ENCODE results near the gene ASS1.

The ASS1 gene

GRCh38 chr9:130423272-130423671, 21.5 kb upstream of the ASS1 start:
- Histone ChIP-seq H2BK15ac (ENCODE audit: low read depth, poor library complexity, severe bottlenecking) (no peak overlapping the region), H3K23ac (ENCODE audit: low read length in 2 of 2) (no peak overlapping the region), H2AK5ac (ENCODE audit: low read length, severe bottlenecking) (no peak overlapping the region), H3K36me3 (ENCODE audit: control insufficient read depth in 1 of 2, insufficient read depth in 2 of 2, low read depth in 1 of 2, low read length in 2 of 2) (no peaks in the 10 kb centered on the region), H4K8ac (ENCODE audit: low read length) (no peak overlapping the region), H2BK12ac (ENCODE audit: low read length in 2 of 2) (peak overlapping the region in 1 of 2 experiments; percentile 51), H3K27me3 (ENCODE audit: control insufficient read depth in 1 of 2, insufficient read depth in 1 of 2, low read length in 2 of 2) (peaks cover 0 to 56% of the 10 kb centered on the region in 2 experiments), H3K27ac (ENCODE audit: low read length, poor library complexity, severe bottlenecking) (no peak overlapping the region), H4K91ac (ENCODE audit: low read length) (no peak overlapping the region), H2BK5ac (ENCODE audit: low read depth, low read length, poor library complexity, severe bottlenecking) (no peak overlapping the region), H3K4me3 (ENCODE audit: insufficient read depth in 1 of 2, low read depth in 1 of 2, low read length in 2 of 2) (no peak overlapping the region), H2AFZ (ENCODE audit: low read depth, low read length) (no peak overlapping the region), H3K4ac (ENCODE audit: low read depth in 1 of 2, low read length in 2 of 2) (no peak overlapping the region), H3K79me1 (replicated peaks; ENCODE audit: low read length, poor library complexity, severe bottlenecking) (no peaks in the 10 kb centered on the region), H3K4me2 (ENCODE audit: low read length, poor library complexity, severe bottlenecking) (no peak overlapping the region), H3K4me1 (ENCODE audit: control insufficient read depth, insufficient read depth, low read depth, low read length) (peaks cover 46% of the 10 kb centered on the region), H2BK120ac (ENCODE audit: low read depth, low read length) (no peak overlapping the region), H3K14ac (ENCODE audit: low read length in 2 of 2) (peak overlapping the region in 1 of 2 experiments; percentile 61), H3K18ac (ENCODE audit: low read depth in 1 of 2, low read length in 2 of 2) (peak overlapping the region in 1 of 2 experiments; percentile 18), H3K9ac (ENCODE audit: low read length) (no peak overlapping the region), H3K9me3 (ENCODE audit: control insufficient read depth, low read length) (no peaks in the 10 kb centered on the region)
- WGBS = 62% methylated on average over 8 of the region's 8 CpGs
- peak; percentile 40 for DNase-seq

GRCh38 chr9:130424595-130425454, 19.9 kb upstream of the ASS1 start:
- H2AFZ ChIP-seq (ENCODE audit: low read depth, low read length) = no peak overlapping the region
- 96% methylated on average over 22 of the region's 24 CpGs for WGBS
- DNase-seq = no peak
- no peak overlapping the region for H3K9ac ChIP-seq (ENCODE audit: low read length)
- peaks cover 46% of the 10 kb centered on the region for H3K4me1 ChIP-seq (ENCODE audit: control insufficient read depth, insufficient read depth, low read depth, low read length)
- H3K79me1 ChIP-seq (replicated peaks; ENCODE audit: low read length, poor library complexity, severe bottlenecking) = no peaks in the 10 kb centered on the region
- no peak overlapping the region for H4K91ac ChIP-seq (ENCODE audit: low read length)
- no peak overlapping the region for H2BK15ac ChIP-seq (ENCODE audit: low read depth, poor library complexity, severe bottlenecking)
- no peak overlapping the region for H2BK120ac ChIP-seq (ENCODE audit: low read depth, low read length)
- no peak overlapping the region for H4K8ac ChIP-seq (ENCODE audit: low read length)
- H3K4me2 ChIP-seq (ENCODE audit: low read length, poor library complexity, severe bottlenecking) = no peak overlapping the region
- H3K4ac ChIP-seq (ENCODE audit: low read depth in 1 of 2, low read length in 2 of 2) = no peak overlapping the region
- H3K4me3 ChIP-seq (ENCODE audit: insufficient read depth in 1 of 2, low read depth in 1 of 2, low read length in 2 of 2) = no peak overlapping the region
- H3K14ac ChIP-seq (ENCODE audit: low read length in 2 of 2) = no peak overlapping the region
- H3K23ac ChIP-seq (ENCODE audit: low read length in 2 of 2) = no peak overlapping the region
- no peaks in the 10 kb centered on the region for H3K9me3 ChIP-seq (ENCODE audit: control insufficient read depth, low read length)
- H2BK5ac ChIP-seq (ENCODE audit: low read depth, low read length, poor library complexity, severe bottlenecking) = peak overlapping the region; percentile 3
- H2AK5ac ChIP-seq (ENCODE audit: low read length, severe bottlenecking) = peak overlapping the region; percentile 5
- no peak overlapping the region for H3K27ac ChIP-seq (ENCODE audit: low read length, poor library complexity, severe bottlenecking)
- peak overlapping the region in 1 of 2 experiments; percentile 25 for H3K18ac ChIP-seq (ENCODE audit: low read depth in 1 of 2, low read length in 2 of 2)
- no peak overlapping the region for H2BK12ac ChIP-seq (ENCODE audit: low read length in 2 of 2)
- no peaks in the 10 kb centered on the region for H3K36me3 ChIP-seq (ENCODE audit: control insufficient read depth in 1 of 2, insufficient read depth in 2 of 2, low read depth in 1 of 2, low read length in 2 of 2)
- H3K27me3 ChIP-seq (ENCODE audit: control insufficient read depth in 1 of 2, insufficient read depth in 1 of 2, low read length in 2 of 2) = peaks cover 0 to 43% of the 10 kb centered on the region in 2 experiments

DNA sequence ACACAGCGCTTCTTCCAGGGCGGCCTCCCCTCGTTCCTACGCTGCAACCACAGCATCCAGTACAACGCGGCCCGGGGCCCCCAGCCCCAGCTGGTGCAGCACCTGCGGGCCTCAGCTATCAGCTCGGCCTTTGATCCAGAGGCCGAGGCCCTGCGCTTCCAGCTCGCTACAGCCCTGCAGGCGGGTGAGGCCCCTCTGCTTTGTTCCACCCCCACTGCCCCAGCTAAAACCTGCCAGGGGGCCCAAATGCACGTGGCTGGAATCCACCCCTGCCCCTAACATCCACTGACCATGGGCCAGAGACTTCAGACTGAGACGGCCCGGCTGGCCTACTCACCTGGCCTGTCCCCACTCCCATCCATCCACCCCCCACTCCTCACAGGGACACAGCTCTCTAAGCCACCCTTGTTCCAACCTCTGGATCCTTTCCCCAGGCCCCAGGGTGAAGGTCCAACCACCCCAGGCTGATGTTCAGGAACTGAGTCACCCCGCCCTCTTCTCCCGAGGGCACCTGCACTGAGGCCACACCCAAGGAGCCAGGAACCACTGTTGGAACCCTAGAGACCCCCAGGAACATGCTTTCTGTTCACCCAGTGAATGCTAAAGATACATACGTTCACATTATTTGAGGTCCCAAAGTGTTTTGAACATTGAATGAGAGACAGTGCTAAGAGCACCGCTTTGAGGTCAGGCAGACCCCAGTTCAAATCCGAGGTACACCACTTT, 18.9 kb upstream of the ASS1 start:
- H3K79me1 ChIP-seq (replicated peaks; ENCODE audit: low read length, poor library complexity, severe bottlenecking) = no peaks in the 10 kb centered on the region
- H3K4me1 ChIP-seq (ENCODE audit: control insufficient read depth, insufficient read depth, low read depth, low read length) = peaks cover 44% of the 10 kb centered on the region
- H2BK15ac ChIP-seq (ENCODE audit: low read depth, poor library complexity, severe bottlenecking) = peak overlapping the region; percentile 26
- H3K14ac ChIP-seq (ENCODE audit: low read length in 2 of 2) = no peak overlapping the region
- H3K4me2 ChIP-seq (ENCODE audit: low read length, poor library complexity, severe bottlenecking) = no peak overlapping the region
- peak overlapping the region; percentile 15 to 35 for H2BK12ac ChIP-seq (ENCODE audit: low read length in 2 of 2)
- no peak overlapping the region for H2BK120ac ChIP-seq (ENCODE audit: low read depth, low read length)
- H3K9ac ChIP-seq (ENCODE audit: low read length) = no peak overlapping the region
- H3K4me3 ChIP-seq (ENCODE audit: insufficient read depth in 1 of 2, low read depth in 1 of 2, low read length in 2 of 2) = no peak overlapping the region
- 91% methylated on average over 21 of the region's 21 CpGs for WGBS
- H3K23ac ChIP-seq (ENCODE audit: low read length in 2 of 2) = no peak overlapping the region
- no peak overlapping the region for H4K91ac ChIP-seq (ENCODE audit: low read length)
- H3K27me3 ChIP-seq (ENCODE audit: control insufficient read depth in 1 of 2, insufficient read depth in 1 of 2, low read length in 2 of 2) = peaks cover 0 to 39% of the 10 kb centered on the region in 2 experiments
- no peaks in the 10 kb centered on the region for H3K36me3 ChIP-seq (ENCODE audit: control insufficient read depth in 1 of 2, insufficient read depth in 2 of 2, low read depth in 1 of 2, low read length in 2 of 2)
- peak overlapping the region; percentile 27 for H4K8ac ChIP-seq (ENCODE audit: low read length)
- H3K4ac ChIP-seq (ENCODE audit: low read depth in 1 of 2, low read length in 2 of 2) = peak overlapping the region in 1 of 2 experiments; percentile 6
- no peak for DNase-seq
- no peak overlapping the region for H3K27ac ChIP-seq (ENCODE audit: low read length, poor library complexity, severe bottlenecking)
- H2BK5ac ChIP-seq (ENCODE audit: low read depth, low read length, poor library complexity, severe bottlenecking) = no peak overlapping the region
- peak overlapping the region in 1 of 2 experiments; percentile 21 for H3K18ac ChIP-seq (ENCODE audit: low read depth in 1 of 2, low read length in 2 of 2)
- peak overlapping the region; percentile 40 for H2AK5ac ChIP-seq (ENCODE audit: low read length, severe bottlenecking)
- H3K9me3 ChIP-seq (ENCODE audit: control insufficient read depth, low read length) = peaks cover 3% of the 10 kb centered on the region
- no peak overlapping the region for H2AFZ ChIP-seq (ENCODE audit: low read depth, low read length)

GRCh38 chr9:130426467-130426773, 18.3 kb upstream of the ASS1 start:
- Histone ChIP-seq H3K9me3 (ENCODE audit: control insufficient read depth, low read length) (peaks cover 3% of the 10 kb centered on the region), H2AFZ (ENCODE audit: low read depth, low read length) (no peak overlapping the region), H3K27ac (ENCODE audit: low read length, poor library complexity, severe bottlenecking) (no peak overlapping the region), H3K4me1 (ENCODE audit: control insufficient read depth, insufficient read depth, low read depth, low read length) (peaks cover 41% of the 10 kb centered on the region), H3K18ac (ENCODE audit: low read depth in 1 of 2, low read length in 2 of 2) (peak overlapping the region in 1 of 2 experiments; percentile 21), H3K79me1 (replicated peaks; ENCODE audit: low read length, poor library complexity, severe bottlenecking) (no peaks in the 10 kb centered on the region), H2BK5ac (ENCODE audit: low read depth, low read length, poor library complexity, severe bottlenecking) (no peak overlapping the region), H3K4me3 (ENCODE audit: insufficient read depth in 1 of 2, low read depth in 1 of 2, low read length in 2 of 2) (no peak overlapping the region), H2BK15ac (ENCODE audit: low read depth, poor library complexity, severe bottlenecking) (no peak overlapping the region), H4K8ac (ENCODE audit: low read length) (no peak overlapping the region), H2BK12ac (ENCODE audit: low read length in 2 of 2) (peak overlapping the region in 1 of 2 experiments; percentile 13), H2AK5ac (ENCODE audit: low read length, severe bottlenecking) (peak overlapping the region; percentile 40), H3K36me3 (ENCODE audit: control insufficient read depth in 1 of 2, insufficient read depth in 2 of 2, low read depth in 1 of 2, low read length in 2 of 2) (no peaks in the 10 kb centered on the region), H2BK120ac (ENCODE audit: low read depth, low read length) (no peak overlapping the region), H3K27me3 (ENCODE audit: control insufficient read depth in 1 of 2, insufficient read depth in 1 of 2, low read length in 2 of 2) (peaks cover 0 to 37% of the 10 kb centered on the region in 2 experiments), H3K4ac (ENCODE audit: low read depth in 1 of 2, low read length in 2 of 2) (peak overlapping the region in 1 of 2 experiments; percentile 20), H3K14ac (ENCODE audit: low read length in 2 of 2) (no peak overlapping the region), H3K4me2 (ENCODE audit: low read length, poor library complexity, severe bottlenecking) (no peak overlapping the region), H3K23ac (ENCODE audit: low read length in 2 of 2) (no peak overlapping the region), H4K91ac (ENCODE audit: low read length) (no peak overlapping the region), H3K9ac (ENCODE audit: low read length) (no peak overlapping the region)
- DNase-seq = no peak
- whole genome bisulfite sequencing = 76% methylated on average over 6 of the region's 8 CpGs
